Suprapubic skin (tissue), 4 donors: Measurements from ENCODE around the gene GRID1. TPM values are rescaled to one million over a fixed set of nuclear protein-coding genes. Genes with fewer than 3 reads are reported as not detected.
A peak's percentile ranks its signal among the peaks of the same experiment; 100 is the strongest.

Source experiments
- DNase-seq, 2 donors: peaks; one replicate each; pipeline ENCODE4 v3.0.0-alpha.2; 2019; ENCODE audit warnings: low spot score in 2 of 2
- H3K27ac ChIP-seq: fragments of 200-600 bp; sonication (generic); one replicate; pipeline ENCODE4 v1.5.1; 2019
- H3K27me3 ChIP-seq: fragments of 200-600 bp; sonication (generic); one replicate; pipeline ENCODE4 v1.5.1; 2019
- H3K36me3 ChIP-seq: fragments of 200-600 bp; sonication (generic); one replicate; pipeline ENCODE4 v1.5.1; 2019
- H3K4me1 ChIP-seq: fragments of 200-600 bp; sonication (generic); one replicate; pipeline ENCODE4 v1.5.1; 2019
- H3K4me3 ChIP-seq: fragments of 200-600 bp; sonication (generic); one replicate; pipeline ENCODE4 v1.5.1; 2019; ENCODE audit warnings: mild to moderate bottlenecking
- H3K9me3 ChIP-seq: fragments of 200-600 bp; sonication (generic); one replicate; pipeline ENCODE4 v1.5.1; 2019
- EP300 ChIP-seq: sonication (generic); formaldehyde crosslinking; IDR thresholded peaks from one replicate; pipeline ENCODE4 v1.6.1; 2017; ENCODE audit warnings: antibody characterized with exemption
- POLR2A ChIP-seq, 2 donors: fragments of 450-650 bp; IDR thresholded peaks; one replicate each; pipeline ENCODE4 v1.6.1; 2017; ENCODE audit warnings: antibody characterized with exemption in 2 of 2, mild to moderate bottlenecking in 2 of 2, moderate library complexity in 2 of 2
- POLR2AphosphoS5 ChIP-seq, 3 donors: sonication (generic); formaldehyde crosslinking; IDR thresholded peaks; one replicate each; pipeline ENCODE4 v1.6.1; 2017; ENCODE audit warnings: antibody characterized with exemption in 3 of 3
- WGBS: methylation state at CpG from one replicate; pipeline ENCODE4 v1.1.5; 2018; 5-methylcytosine and 5-hydroxymethylcytosine counted together
- total RNA-seq, 4 donors: library from RNA; depleted of rRNA; stranded (reverse); fragments of >200 nt; gene quantifications; one replicate each; pipeline ENCODE4 v1.1.0, GENCODE V29; 2016
- TF ChIP-seq, protein P1 (sequence below), 2 donors: fragments of 200-600 bp in 1 of 2; fragments of 450-650 bp in 1 of 2; sonication (generic) in 1 of 2; IDR thresholded peaks; one replicate each; pipeline ENCODE4 v1.5.1; 2016 to 2019; ENCODE audit warnings: antibody characterized with exemption in 2 of 2, mild to moderate bottlenecking in 1 of 2, moderate library complexity in 1 of 2

Gene GRID1
- total RNA-seq, 4 donors from 2014 or later = 1.8 to 3.1 (median 2.4) TPM

GRCh38 chr10:86335831-86336230, 30.8 kb downstream of the GRID1 start:
- no peaks in the 10 kb centered on the region for H3K9me3 ChIP-seq
- H3K36me3 ChIP-seq = no peaks in the 10 kb centered on the region
- no peak overlapping the region for H3K27ac ChIP-seq
- TF ChIP-seq, protein P1, sequence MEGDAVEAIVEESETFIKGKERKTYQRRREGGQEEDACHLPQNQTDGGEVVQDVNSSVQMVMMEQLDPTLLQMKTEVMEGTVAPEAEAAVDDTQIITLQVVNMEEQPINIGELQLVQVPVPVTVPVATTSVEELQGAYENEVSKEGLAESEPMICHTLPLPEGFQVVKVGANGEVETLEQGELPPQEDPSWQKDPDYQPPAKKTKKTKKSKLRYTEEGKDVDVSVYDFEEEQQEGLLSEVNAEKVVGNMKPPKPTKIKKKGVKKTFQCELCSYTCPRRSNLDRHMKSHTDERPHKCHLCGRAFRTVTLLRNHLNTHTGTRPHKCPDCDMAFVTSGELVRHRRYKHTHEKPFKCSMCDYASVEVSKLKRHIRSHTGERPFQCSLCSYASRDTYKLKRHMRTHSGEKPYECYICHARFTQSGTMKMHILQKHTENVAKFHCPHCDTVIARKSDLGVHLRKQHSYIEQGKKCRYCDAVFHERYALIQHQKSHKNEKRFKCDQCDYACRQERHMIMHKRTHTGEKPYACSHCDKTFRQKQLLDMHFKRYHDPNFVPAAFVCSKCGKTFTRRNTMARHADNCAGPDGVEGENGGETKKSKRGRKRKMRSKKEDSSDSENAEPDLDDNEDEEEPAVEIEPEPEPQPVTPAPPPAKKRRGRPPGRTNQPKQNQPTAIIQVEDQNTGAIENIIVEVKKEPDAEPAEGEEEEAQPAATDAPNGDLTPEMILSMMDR (IDR thresholded peaks at IDR 0.05) = no peak
- no peak for TF ChIP-seq EP300
- no peak for TF ChIP-seq POLR2A (IDR thresholded peaks at IDR 0.05)
- TF ChIP-seq POLR2AphosphoS5 (IDR thresholded peaks at IDR 0.05) = no peak
- no peaks in the 10 kb centered on the region for H3K27me3 ChIP-seq
- no peak overlapping the region for H3K4me3 ChIP-seq
- 100% methylated on average over 1 of the region's 1 CpG for WGBS
- peak in 1 of 2 donors; percentile 30 for DNase-seq
- H3K4me1 ChIP-seq = peaks cover 4% of the 10 kb centered on the region

GRCh38 chr10:86335257-86335656, 31.3 kb downstream of the GRID1 start:
- H3K4me3 ChIP-seq = no peak overlapping the region
- H3K27ac ChIP-seq = no peak overlapping the region
- no peaks in the 10 kb centered on the region for H3K9me3 ChIP-seq
- no peak for DNase-seq
- H3K27me3 ChIP-seq = no peaks in the 10 kb centered on the region
- H3K36me3 ChIP-seq = no peaks in the 10 kb centered on the region
- TF ChIP-seq POLR2AphosphoS5 (IDR thresholded peaks at IDR 0.05) = no peak
- peaks cover 4% of the 10 kb centered on the region for H3K4me1 ChIP-seq

GRCh38 chr10:86334488-86335085, 32.0 kb downstream of the GRID1 start:
- Histone ChIP-seq H3K4me3 (no peak overlapping the region), H3K9me3 (no peaks in the 10 kb centered on the region), H3K27me3 (no peaks in the 10 kb centered on the region), H3K36me3 (no peaks in the 10 kb centered on the region), H3K27ac (no peak overlapping the region), H3K4me1 (peaks cover 4% of the 10 kb centered on the region)
- TF ChIP-seq POLR2AphosphoS5 (IDR thresholded peaks at IDR 0.05) (no peak), POLR2A (IDR thresholded peaks at IDR 0.05) (no peak), EP300 (no peak)
- TF ChIP-seq, protein P1 (IDR thresholded peaks at IDR 0.05) = no peak
- DNase-seq = peak in 1 of 2 donors; percentile 38
- 40% methylated on average over 4 of the region's 4 CpGs for WGBS

DNA sequence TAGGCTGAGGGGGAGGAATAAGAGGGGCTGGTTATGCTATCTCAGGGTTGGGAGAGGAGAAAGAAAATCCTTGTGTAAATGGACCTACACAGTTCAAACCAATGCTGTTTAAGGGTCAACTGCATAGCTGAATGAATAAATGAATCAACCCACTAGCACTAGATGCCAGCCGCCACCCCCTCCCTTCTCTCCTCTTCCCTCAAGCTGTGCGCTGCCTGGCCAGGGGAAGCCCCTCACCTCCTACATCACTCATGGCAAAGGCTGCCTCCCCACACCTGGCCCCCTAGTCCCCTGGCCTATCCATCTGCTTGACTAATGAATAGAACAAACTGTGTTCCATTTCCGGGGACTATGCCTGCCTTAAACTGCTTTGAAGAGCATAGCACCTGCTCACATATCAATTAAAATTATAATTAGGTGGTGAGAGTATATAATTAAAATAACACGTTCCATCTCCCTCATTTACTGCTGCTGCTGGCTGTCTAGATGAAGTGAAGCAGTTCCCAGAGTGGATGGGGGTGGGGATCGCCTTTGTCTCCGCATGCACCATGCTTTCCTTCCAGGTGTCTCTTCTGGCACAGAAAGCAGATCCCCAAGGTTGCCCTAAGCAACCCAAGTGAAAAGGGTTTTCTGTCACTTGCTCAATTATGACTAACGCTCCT, 32.6 kb downstream of the GRID1 start:
- H3K4me3 ChIP-seq = no peak overlapping the region
- WGBS = 48% methylated on average over 7 of the region's 7 CpGs
- no peaks in the 10 kb centered on the region for H3K36me3 ChIP-seq
- TF ChIP-seq, protein P1 (IDR thresholded peaks at IDR 0.05) = no peak
- TF ChIP-seq POLR2AphosphoS5 (IDR thresholded peaks at IDR 0.05) = no peak
- no peaks in the 10 kb centered on the region for H3K9me3 ChIP-seq
- no peaks in the 10 kb centered on the region for H3K27me3 ChIP-seq
- no peak overlapping the region for H3K27ac ChIP-seq
- H3K4me1 ChIP-seq = peaks cover 4% of the 10 kb centered on the region
- no peak for DNase-seq

DNA sequence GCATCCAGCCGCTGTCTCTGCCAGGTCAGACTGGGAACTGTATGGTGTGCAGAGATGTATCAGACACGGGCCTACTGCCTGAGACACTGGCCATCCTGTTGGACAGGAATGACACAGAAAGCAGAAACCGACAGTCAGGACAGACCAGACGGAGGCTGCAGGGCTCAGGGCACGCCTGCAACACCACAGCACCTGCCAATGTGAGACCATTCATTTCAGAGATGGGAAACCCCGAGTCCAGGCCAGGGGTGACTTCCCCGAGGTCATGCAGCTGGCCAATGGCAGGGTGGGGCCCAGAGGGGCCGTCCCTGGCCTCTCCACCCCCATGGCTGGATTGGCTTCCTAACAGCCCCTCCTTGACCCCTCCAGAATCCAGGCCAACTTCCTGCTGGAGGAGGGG, 34.7 kb downstream of the GRID1 start:
- Histone ChIP-seq H3K4me3 (no peak overlapping the region), H3K27me3 (no peaks in the 10 kb centered on the region), H3K36me3 (no peaks in the 10 kb centered on the region), H3K9me3 (no peaks in the 10 kb centered on the region), H3K4me1 (peaks cover 4% of the 10 kb centered on the region), H3K27ac (no peak overlapping the region)
- WGBS = no CpG with 5 or more reads among the region's 8 CpGs
- no peak for DNase-seq
- no peak for TF ChIP-seq POLR2A (IDR thresholded peaks at IDR 0.05)
- no peak for TF ChIP-seq EP300
- no peak for TF ChIP-seq POLR2AphosphoS5 (IDR thresholded peaks at IDR 0.05)
- TF ChIP-seq, protein P1 (IDR thresholded peaks at IDR 0.05) = no peak
